Bronchial epithelial cell (primary cell): ENCODE data around the gene ACSF2. TPM values are rescaled to one million over a fixed set of nuclear protein-coding genes. Genes with fewer than 3 reads are reported as not detected.

Experiments used
- DNase-seq: peaks from one replicate; pipeline ENCODE4 v3.0.0-alpha.2; 2010; ENCODE audit warnings: low read depth
- FAIRE-seq: peaks from 2 replicates; lab custom pipeline; 2011; peaks lifted over from hg19 to GRCh38; lab: Jason Lieb, UNC
- H3K27me3 ChIP-seq: 2 replicates; pipeline ENCODE4 v1.5.1; 2011; ENCODE audit warnings: low read length; ENCODE audit not compliant: control insufficient read depth, insufficient read depth
- H3K36me3 ChIP-seq: 2 replicates; pipeline ENCODE4 v1.5.1; 2011; ENCODE audit warnings: low read length; ENCODE audit not compliant: control insufficient read depth, insufficient read depth
- H3K4me3 ChIP-seq: 2 replicates; pipeline ENCODE4 v1.5.1; 2011; ENCODE audit warnings: mild to moderate bottlenecking, low read depth, low read length, control low read depth
- total RNA-seq: library from RNA; depleted of rRNA; stranded (reverse); fragments of >200 nt; gene quantifications from 2 replicates; pipeline ENCODE4 v1.2.1, GENCODE V29; 2014
- TF ChIP-seq, protein P1 (sequence below): IDR thresholded peaks from 2 replicates; pipeline ENCODE4 v1.5.1; 2011; ENCODE audit warnings: mild to moderate bottlenecking, moderate library complexity, low read length, control low read depth, inconsistent platforms; ENCODE audit not compliant: insufficient read depth, severe bottlenecking

ACSF2 gene
- total RNA-seq, 1 donor from 2014 or later, result 14.7 TPM

DNA sequence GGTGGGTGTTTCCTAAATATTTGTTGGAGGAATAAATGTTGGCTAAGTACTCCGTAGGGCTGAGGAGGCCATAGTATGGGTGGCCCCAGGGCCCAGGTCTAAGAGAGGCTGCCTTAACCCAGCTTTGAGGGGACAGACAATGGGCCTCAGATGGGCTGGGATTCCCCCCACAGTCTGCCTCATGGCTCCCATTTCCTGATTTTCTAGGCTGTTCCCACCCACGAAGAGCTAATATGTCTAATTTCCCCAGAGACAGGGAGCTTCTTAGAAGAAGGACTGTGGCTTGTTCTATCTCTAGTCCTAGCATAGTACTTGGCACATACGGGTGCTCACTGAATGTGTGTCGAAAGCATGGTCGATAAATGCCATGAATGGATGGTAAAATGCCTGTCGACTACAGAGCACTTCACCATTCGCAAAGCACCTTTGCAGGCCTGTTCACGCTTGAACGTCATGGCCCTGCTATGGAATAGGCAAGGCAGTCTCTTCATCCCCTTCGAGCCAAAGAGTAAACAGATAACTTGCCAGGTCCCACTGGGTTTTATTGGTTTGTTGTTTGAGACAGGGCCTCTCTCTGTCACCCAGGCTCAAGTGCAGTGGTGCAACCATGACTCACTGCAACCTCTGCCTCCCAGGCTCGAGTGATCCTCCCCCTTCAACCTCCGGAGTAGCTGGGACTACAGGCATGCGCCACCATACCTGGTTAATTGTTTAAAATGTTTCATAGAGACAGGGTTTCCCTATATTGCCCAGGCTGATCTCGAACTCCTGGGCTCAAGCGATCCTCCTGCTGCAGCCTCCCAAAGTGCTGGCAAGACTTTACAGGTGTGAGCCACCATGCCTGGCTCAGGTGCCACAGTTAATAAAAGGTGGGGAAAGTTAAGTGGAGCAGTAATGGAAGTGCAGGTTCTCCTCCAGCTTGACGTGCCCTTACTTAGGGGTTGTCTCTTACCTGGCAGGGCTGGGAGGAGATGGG lies 33.0 kb downstream of the ACSF2 start:
- Histone ChIP-seq H3K4me3 (no peak overlapping the region), H3K27me3 (no peaks in the 10 kb centered on the region), H3K36me3 (peaks cover 8% of the 10 kb centered on the region)
- TF ChIP-seq, protein P1, sequence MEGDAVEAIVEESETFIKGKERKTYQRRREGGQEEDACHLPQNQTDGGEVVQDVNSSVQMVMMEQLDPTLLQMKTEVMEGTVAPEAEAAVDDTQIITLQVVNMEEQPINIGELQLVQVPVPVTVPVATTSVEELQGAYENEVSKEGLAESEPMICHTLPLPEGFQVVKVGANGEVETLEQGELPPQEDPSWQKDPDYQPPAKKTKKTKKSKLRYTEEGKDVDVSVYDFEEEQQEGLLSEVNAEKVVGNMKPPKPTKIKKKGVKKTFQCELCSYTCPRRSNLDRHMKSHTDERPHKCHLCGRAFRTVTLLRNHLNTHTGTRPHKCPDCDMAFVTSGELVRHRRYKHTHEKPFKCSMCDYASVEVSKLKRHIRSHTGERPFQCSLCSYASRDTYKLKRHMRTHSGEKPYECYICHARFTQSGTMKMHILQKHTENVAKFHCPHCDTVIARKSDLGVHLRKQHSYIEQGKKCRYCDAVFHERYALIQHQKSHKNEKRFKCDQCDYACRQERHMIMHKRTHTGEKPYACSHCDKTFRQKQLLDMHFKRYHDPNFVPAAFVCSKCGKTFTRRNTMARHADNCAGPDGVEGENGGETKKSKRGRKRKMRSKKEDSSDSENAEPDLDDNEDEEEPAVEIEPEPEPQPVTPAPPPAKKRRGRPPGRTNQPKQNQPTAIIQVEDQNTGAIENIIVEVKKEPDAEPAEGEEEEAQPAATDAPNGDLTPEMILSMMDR, result no peak
- DNase-seq (peak; percentile 81), FAIRE-seq (peak; percentile 28)

DNA sequence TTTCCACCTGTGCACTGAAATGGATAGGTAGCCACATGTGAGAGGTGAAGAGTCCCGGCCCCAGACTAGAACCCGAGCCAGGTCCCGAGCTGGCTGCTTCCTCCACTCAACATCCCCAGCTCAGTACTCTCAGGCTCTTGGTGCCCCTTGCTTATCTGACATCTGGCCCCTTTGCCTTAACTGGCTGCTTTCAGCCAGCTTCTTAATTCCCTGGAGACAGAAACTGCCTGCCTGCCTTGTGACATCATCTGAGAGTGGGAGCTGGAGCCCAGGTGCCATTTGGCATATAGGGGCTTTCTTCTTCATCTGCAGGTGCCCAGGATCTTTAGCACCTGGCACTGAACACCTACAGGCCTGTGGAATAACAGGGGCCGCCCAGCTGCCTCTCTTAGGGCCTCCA lies 33.7 kb downstream of the ACSF2 start:
- H3K36me3 ChIP-seq, result peaks cover 8% of the 10 kb centered on the region
- TF ChIP-seq, protein P1, result no peak
- H3K4me3 ChIP-seq, result no peak overlapping the region
- no peak for FAIRE-seq
- DNase-seq, result no peak
- H3K27me3 ChIP-seq, result no peaks in the 10 kb centered on the region

DNA sequence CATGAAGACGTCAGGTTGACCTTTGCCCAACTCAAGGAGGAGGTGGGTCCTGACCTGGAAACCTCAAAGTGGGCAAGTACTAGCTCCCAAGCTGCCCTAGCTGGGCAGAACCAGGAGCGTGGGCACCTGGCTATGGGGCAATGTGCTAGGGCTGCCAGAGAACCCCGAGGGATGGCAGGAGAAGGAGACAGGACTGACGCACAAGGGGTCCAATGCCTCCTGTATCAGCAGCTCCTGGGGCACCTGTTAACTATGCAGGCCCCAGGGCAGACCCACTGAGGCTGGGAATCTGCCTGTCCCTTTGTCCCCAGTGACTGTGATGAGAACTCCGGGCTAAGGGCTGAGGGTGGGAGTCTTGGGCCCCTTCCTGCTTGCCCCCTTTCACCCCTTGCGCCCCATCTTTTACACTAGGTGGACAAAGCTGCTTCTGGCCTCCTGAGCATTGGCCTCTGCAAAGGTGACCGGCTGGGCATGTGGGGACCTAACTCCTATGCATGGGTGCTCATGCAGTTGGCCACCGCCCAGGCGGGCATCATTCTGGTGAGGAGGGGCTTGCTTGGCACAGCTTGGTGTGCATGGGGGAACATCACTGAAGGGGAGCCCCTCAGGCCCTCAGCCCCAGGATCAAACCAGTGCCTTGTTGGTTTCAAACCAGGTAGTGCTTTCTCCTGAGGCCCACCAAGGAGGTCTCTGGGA lies 35.0 kb downstream of the ACSF2 start:
- Histone ChIP-seq H3K27me3 (no peaks in the 10 kb centered on the region), H3K36me3 (peaks cover 9% of the 10 kb centered on the region), H3K4me3 (no peak overlapping the region)
- DNase-seq (no peak), FAIRE-seq (no peak)
- TF ChIP-seq, protein P1, result no peak

GRCh38 chr17:50461550-50462132 lies 35.6 kb downstream of the ACSF2 start:
- peaks cover 9% of the 10 kb centered on the region for H3K36me3 ChIP-seq
- no peak overlapping the region for H3K4me3 ChIP-seq
- DNase-seq, result no peak
- no peaks in the 10 kb centered on the region for H3K27me3 ChIP-seq
- FAIRE-seq, result no peak
- TF ChIP-seq, protein P1, result no peak

DNA sequence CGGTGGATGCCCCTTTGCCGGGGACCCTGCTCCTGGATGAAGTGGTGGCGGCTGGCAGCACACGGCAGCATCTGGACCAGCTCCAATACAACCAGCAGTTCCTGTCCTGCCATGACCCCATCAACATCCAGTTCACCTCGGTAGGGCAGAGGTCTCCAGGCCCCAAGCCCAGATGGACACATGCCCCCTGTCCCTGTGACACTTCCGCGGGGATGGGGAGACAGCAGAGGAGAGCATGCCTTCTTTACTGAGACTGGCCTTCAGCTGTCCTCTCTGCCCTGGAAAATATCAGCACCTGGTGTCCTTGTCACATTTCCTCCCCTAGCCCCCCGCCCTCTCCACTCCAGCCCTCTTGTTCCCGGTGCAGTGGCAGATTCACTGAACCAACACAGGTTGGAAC lies 36.4 kb downstream of the ACSF2 start:
- DNase-seq, result no peak
- TF ChIP-seq, protein P1, result no peak
- H3K36me3 ChIP-seq, result peaks cover 9% of the 10 kb centered on the region
- H3K4me3 ChIP-seq, result no peak overlapping the region
- no peaks in the 10 kb centered on the region for H3K27me3 ChIP-seq
- no peak for FAIRE-seq
